ENCODE results near the gene ELMOD3.
"Not testable (repeated sequence)": the region's sequence is repeated elsewhere in the genome, so short reads cannot be mapped to it uniquely, and the experiment has no call there.

ELMOD3 gene

GRCh38 chr2:85376291-85377065, 21.9 kb downstream of the ELMOD3 start:
- no peak for DNase-seq (ENCODE audit: low read depth)

GRCh38 chr2:85377083-85377482, 22.5 kb downstream of the ELMOD3 start:
- DNase-seq (ENCODE audit: low read depth): no peak

GRCh38 chr2:85378257-85378656, 23.7 kb downstream of the ELMOD3 start:
- no peak for DNase-seq (ENCODE audit: low read depth)

GRCh38 chr2:85380048-85380447, 25.5 kb downstream of the ELMOD3 start:
- DNase-seq (ENCODE audit: low read depth): no peak

GRCh38 chr2:85383151-85383550, 28.6 kb downstream of the ELMOD3 start:
- not testable (repeated sequence) for DNase-seq (ENCODE audit: low read depth)

GRCh38 chr2:85383850-85384249, 29.3 kb downstream of the ELMOD3 start:
- no peak for DNase-seq (ENCODE audit: low read depth)

- no peak for DNase-seq (ENCODE audit: low read depth)
Measured at GRCh38 chr2:85385746-85386145, 31.2 kb downstream of the ELMOD3 start.

- no peak for DNase-seq (ENCODE audit: low read depth)
Measured at GRCh38 chr2:85387754-85388153, 33.2 kb downstream of the ELMOD3 start.

- no peak for DNase-seq (ENCODE audit: low read depth)
Measured at GRCh38 chr2:85388878-85389538, 34.4 kb downstream of the ELMOD3 start.

GRCh38 chr2:85390941-85391669, 36.5 kb downstream of the ELMOD3 start:
- DNase-seq (ENCODE audit: low read depth): no peak

- no peak for DNase-seq (ENCODE audit: low read depth)
Measured at GRCh38 chr2:85393836-85394235, 39.3 kb downstream of the ELMOD3 start.

- DNase-seq (ENCODE audit: low read depth): no peak
Measured at GRCh38 chr2:85394261-85394681, 39.7 kb downstream of the ELMOD3 start.

GRCh38 chr2:85394976-85395375, 40.4 kb downstream of the ELMOD3 start:
- no peak for DNase-seq (ENCODE audit: low read depth)

GRCh38 chr2:85395912-85396475, 41.4 kb downstream of the ELMOD3 start:
- DNase-seq (ENCODE audit: low read depth): no peak

GRCh38 chr2:85396531-85397470, 42.2 kb downstream of the ELMOD3 start:
- DNase-seq (ENCODE audit: low read depth): no peak

- DNase-seq (ENCODE audit: low read depth): no peak
Measured at GRCh38 chr2:85397925-85398331, 43.4 kb downstream of the ELMOD3 start.

- no peak for DNase-seq (ENCODE audit: low read depth)
Measured at GRCh38 chr2:85398426-85399182, 44.0 kb downstream of the ELMOD3 start.

GRCh38 chr2:85399183-85399455, 44.5 kb downstream of the ELMOD3 start:
- no peak for DNase-seq (ENCODE audit: low read depth)

- DNase-seq (ENCODE audit: low read depth): no peak
Measured at GRCh38 chr2:85400023-85400422, 45.5 kb downstream of the ELMOD3 start.

- no peak for DNase-seq (ENCODE audit: low read depth)
Measured at GRCh38 chr2:85400541-85401463, 46.2 kb downstream of the ELMOD3 start.

All from non-pigmented ciliary epithelial cell (primary cell).